ENCODE data around the gene SLC8A3. TPM values are rescaled to one million over a fixed set of nuclear protein-coding genes. Genes with fewer than 3 reads are reported as not detected.

The SLC8A3 gene
- total and polyA plus RNA-seq, 10 of the 15 experiments (the other 5 are each of a cell fraction or from before 2014, with no cell fraction given): 0.04 to 0.17 (median 0.13) TPM; not detected in 3

DNA sequence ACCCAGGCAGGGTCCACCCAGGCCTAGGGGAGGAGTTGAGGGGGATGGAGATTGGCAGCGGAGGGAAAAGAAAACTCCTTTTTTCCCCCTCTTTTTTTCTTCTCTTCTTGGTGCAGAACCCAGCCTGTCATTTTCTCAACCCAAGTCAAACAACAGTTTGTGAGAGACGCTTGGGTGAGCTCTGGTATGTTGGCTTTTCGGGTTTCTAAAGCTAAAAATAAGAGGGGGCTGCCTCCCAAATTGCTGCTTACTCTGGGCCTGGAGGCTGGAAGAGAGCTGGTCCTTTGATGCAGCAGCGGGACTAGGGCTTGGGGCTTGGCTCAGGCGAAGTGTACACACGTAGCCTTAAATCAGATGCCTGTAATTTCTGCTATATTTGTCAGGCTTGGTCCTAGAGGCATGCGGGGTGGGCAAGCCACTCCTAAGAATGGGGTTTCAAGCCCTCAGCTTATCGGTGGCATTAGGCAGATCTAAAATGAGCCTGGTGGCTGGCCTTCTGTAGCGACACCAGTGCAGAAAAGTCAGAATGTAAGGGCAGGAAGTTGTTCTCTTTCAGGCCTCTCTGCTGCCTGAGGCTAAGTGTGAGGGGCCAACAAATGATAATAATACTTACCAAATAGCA lies 816 bp upstream of the SLC8A3 start:
- SMC1A ChIA-PET (ENCODE audit: uncharacterized antibody, unreplicated experiment): no interaction called here
- peak overlapping the region; percentile 61; the same call in 1 of the 2 replicates for H3K4me3 ChIP-seq
- FAIRE-seq (no peak), ATAC-seq (no peak), DNase-seq (ENCODE audit: low read depth, low spot score) (no peak)
- H3K36me3 ChIP-seq (ENCODE audit: control insufficient read depth in 2 of 2, insufficient read depth in 2 of 2, low read length in 1 of 2): no peaks in the 10 kb centered on the region
- H3K79me2 ChIP-seq (ENCODE audit: control insufficient read depth, insufficient read depth, low read length): no peaks in the 10 kb centered on the region
- H3K27me3 ChIP-seq (replicated peaks in 1 of 2; ENCODE audit: control insufficient read depth in 2 of 2, insufficient read depth in 2 of 2, low read length in 1 of 2): peaks cover 8 to 12% of the 10 kb centered on the region in 2 experiments
- no TSS peak for BruUV-seq (replicated peaks)
- 41% methylated on average over 9 of the region's 9 CpGs for WGBS (ENCODE audit: insufficient coverage, insufficient replicate concordance, low lambda C conversion rate, missing lambda C conversion rate)
- H3K9me3 ChIP-seq (replicated peaks; ENCODE audit: control insufficient read depth, insufficient read depth, low read length): peaks cover 2% of the 10 kb centered on the region; the same call in 2 of the 3 replicates
- TF ChIP-seq MYB (IDR thresholded peaks at IDR 0.05; ENCODE audit: borderline replicate concordance, low read depth, low read length): no peak
- no peak for TF ChIP-seq WRNIP1 (IDR thresholded peaks at IDR 0.05; ENCODE audit: borderline replicate concordance, low read depth, low read length)
- no peak for TF ChIP-seq IKZF2 (IDR thresholded peaks at IDR 0.05)
- TF ChIP-seq TAF1 (IDR thresholded peaks at IDR 0.05; ENCODE audit: borderline replicate concordance, low read depth, low read length): no peak
- TF ChIP-seq SIX5 (IDR thresholded peaks at IDR 0.05; ENCODE audit: low read depth, low read length, severe bottlenecking): no peak
- no peak for TF ChIP-seq NR2C1 (IDR thresholded peaks at IDR 0.05)
- TF ChIP-seq FOS (IDR thresholded peaks at IDR 0.05; ENCODE audit: borderline replicate concordance, extremely low read depth, insufficient read length): no peak
- no peak for TF ChIP-seq JUND (IDR thresholded peaks at IDR 0.05; ENCODE audit: low read depth, low read length)
- no peak for TF ChIP-seq NFIC (IDR thresholded peaks at IDR 0.05; ENCODE audit: low read depth, low read length)
- no peak for TF ChIP-seq ZBTB33 (IDR thresholded peaks at IDR 0.05)
- no peak for TF ChIP-seq RUNX3 (IDR thresholded peaks at IDR 0.05; ENCODE audit: low read length)
- no peak for TF ChIP-seq EED (IDR thresholded peaks at IDR 0.05; ENCODE audit: low read depth)
- no peak for TF ChIP-seq JUNB (IDR thresholded peaks at IDR 0.05)
- no peak for TF ChIP-seq NRF1 (conservative IDR thresholded peaks at IDR 0.05; ENCODE audit: low read depth, low read length)
- TF ChIP-seq E2F4 (IDR thresholded peaks at IDR 0.05; ENCODE audit: low read depth, low read length): no peak
- no peak for TF ChIP-seq CBX3 (IDR thresholded peaks at IDR 0.05; ENCODE audit: borderline replicate concordance, low read depth)
- intact Hi-C loops (cut with micrococcal nuclease; ENCODE audit: unreplicated experiment) (no loop called here), in situ Hi-C loops (cut with MboI) (no loop called here)
- H4K20me1 ChIP-seq (ENCODE audit: control insufficient read depth, insufficient read depth): no peaks in the 10 kb centered on the region
- CTCF ChIA-PET: interaction anchor here (1.0 kb wide), 1 partner anchor 66 kb away, joined by 4 read pairs; no protein-coding TSS in a partner anchor
- peaks cover 4% of the 10 kb centered on the region for H3K4me1 ChIP-seq (ENCODE audit: control insufficient read depth, insufficient read depth, low read length)
- peak overlapping the region; percentile 61 for H3K4me2 ChIP-seq (ENCODE audit: control insufficient read depth, insufficient read depth)
- no peak overlapping the region for H3K9ac ChIP-seq (ENCODE audit: control insufficient read depth, insufficient read depth, low read length)
- no peak overlapping the region for H3K27ac ChIP-seq (ENCODE audit: control insufficient read depth, insufficient read depth)
- H2AFZ ChIP-seq (ENCODE audit: control insufficient read depth, low read depth, low read length): 0 out of 2 replicates have a peak overlapping the region, but pooled peaks have one; percentile 16
- POLR2A ChIA-PET: interaction anchor here (0.9 to 1.0 kb wide), 2 partner anchors 8 to 37 kb away, joined by 3 read pairs; no protein-coding TSS in a partner anchor
- RAD21 ChIA-PET (ENCODE audit: unreplicated experiment): no interaction called here
